H1 (cell line): Measurements from ENCODE around the gene LRPAP1. TPM values are rescaled to one million over a fixed set of nuclear protein-coding genes. Genes with fewer than 3 reads are reported as not detected.
"Not testable (repeated sequence)": the region's sequence is repeated elsewhere in the genome, so short reads cannot be mapped to it uniquely, and the experiment has no call there.

Experiments used
- CTCF ChIA-PET: fragments of 300-600 bp; sonication (Branson Sonifier 250); formaldehyde crosslinking; loops from one replicate; lab custom pipeline; 2021; ENCODE audit not compliant: partially characterized antibody; lab: Charles Lee
- POLR2A ChIA-PET: fragments of 300-600 bp; sonication (Branson Sonifier 250); formaldehyde crosslinking; loops from one replicate; lab custom pipeline; 2021; ENCODE audit warnings: inconsistent platforms; ENCODE audit not compliant: partially characterized antibody; lab: Charles Lee
- DNase-seq, 2 experiments: peaks; one replicate each; pipeline versions ENCODE4 v3.0.0 to v3.0.0-alpha.2; 2010 to 2022; ENCODE audit warnings: low spot score in 2 of 2, low read depth in 1 of 2, mixed read lengths in 1 of 2
- FAIRE-seq: peaks from 2 replicates; lab custom pipeline; 2011; peaks lifted over from hg19 to GRCh38; lab: Jason Lieb, UNC
- H2AFZ ChIP-seq: 2 replicates; pipeline ENCODE4 v1.8.1; 2012; ENCODE audit warnings: low read length, inconsistent platforms
- H2AK5ac ChIP-seq: 2 replicates; pipeline ENCODE4 v1.6.1; 2013; ENCODE audit warnings: low read depth, low read length
- H2BK120ac ChIP-seq: replicated peaks from 2 replicates; pipeline ENCODE3; 2013; ENCODE audit warnings: low read depth, low read length, inconsistent platforms
- H2BK12ac ChIP-seq: 2 replicates; pipeline ENCODE4 v1.6.1; 2013; ENCODE audit warnings: low read depth, low read length
- H2BK15ac ChIP-seq: 2 replicates; pipeline ENCODE4 v1.6.1; 2013; ENCODE audit warnings: low read length
- H2BK20ac ChIP-seq: 2 replicates; pipeline ENCODE4 v1.6.1; 2013; ENCODE audit warnings: low read length
- H2BK5ac ChIP-seq: 2 replicates; pipeline ENCODE4 v1.6.1; 2013; ENCODE audit warnings: low read depth, low read length
- H3K14ac ChIP-seq: 2 replicates; pipeline ENCODE4 v1.6.1; 2013; ENCODE audit warnings: inconsistent platforms; ENCODE audit not compliant: insufficient read length
- H3K18ac ChIP-seq: 2 replicates; pipeline ENCODE4 v1.6.1; 2013; ENCODE audit warnings: low read length; ENCODE audit errors: extremely low read depth
- H3K23ac ChIP-seq: 2 replicates; pipeline ENCODE4 v1.6.1; 2013; ENCODE audit warnings: inconsistent platforms; ENCODE audit not compliant: insufficient read length
- H3K23me2 ChIP-seq: 2 replicates; pipeline ENCODE4 v1.6.1; 2013; ENCODE audit warnings: low read depth, low read length
- H3K27ac ChIP-seq: 2 replicates; pipeline ENCODE4 v1.6.1; 2011; ENCODE audit warnings: low read depth, low read length, inconsistent platforms
- H3K27me3 ChIP-seq, 4 experiments: replicated peaks in 1 of 4; 1 replicate in 1 of 4; 2 replicates in 3 of 4; pipeline versions ENCODE4 v1.6.1 to v1.8.1; 2011 to 2013; ENCODE audit warnings: low read length in 3 of 4, mild to moderate bottlenecking in 3 of 4, inconsistent platforms in 2 of 4, mixed read lengths in 2 of 4, moderate library complexity in 1 of 4; ENCODE audit not compliant: control insufficient read depth in 3 of 4, insufficient read depth in 3 of 4; ENCODE audit errors: extremely low read depth in 1 of 4
- H3K36me3 ChIP-seq, 4 experiments: 2 replicates each; pipeline versions ENCODE4 v1.6.1 to v1.8.1; 2011 to 2013; ENCODE audit warnings: mild to moderate bottlenecking in 4 of 4, low read length in 3 of 4, moderate library complexity in 2 of 4, control low read depth in 1 of 4, inconsistent platforms in 1 of 4; ENCODE audit not compliant: insufficient read depth in 4 of 4, control insufficient read depth in 2 of 4
- H3K4ac ChIP-seq: replicated peaks from 2 replicates; pipeline ENCODE3; 2013; ENCODE audit warnings: low read length, low read depth, mixed read lengths, inconsistent platforms; ENCODE audit not compliant: insufficient read length
- H3K4me1 ChIP-seq, 4 experiments: replicated peaks in 1 of 4; 1 replicate in 1 of 4; 2 replicates in 3 of 4; pipeline versions ENCODE4 v1.6.1 to v1.8.1; 2011 to 2013; ENCODE audit warnings: low read length in 3 of 4, inconsistent platforms in 2 of 4, mixed read lengths in 1 of 4; ENCODE audit not compliant: insufficient read depth in 4 of 4, control insufficient read depth in 3 of 4
- H3K4me2 ChIP-seq, 2 experiments: 2 replicates each; pipeline versions ENCODE4 v1.6.1 to v1.8.1; 2011 to 2013; ENCODE audit warnings: low read depth in 2 of 2, low read length in 2 of 2, control low read depth in 1 of 2, inconsistent platforms in 1 of 2, mild to moderate bottlenecking in 1 of 2; ENCODE audit not compliant: insufficient read depth in 1 of 2
- H3K4me3 ChIP-seq, 4 experiments: fragments of 200-600, 300-600 bp in 1 of 4; sonication (generic), shearing (Covaris generic), sonication (Bioruptor Twin) in 1 of 4; 2 replicates each; pipeline versions ENCODE4 v1.5.1 to v1.8.1; 2011 to 2016; ENCODE audit warnings: low read length in 4 of 4, low read depth in 3 of 4, control low read depth in 2 of 4, inconsistent platforms in 2 of 4, mild to moderate bottlenecking in 2 of 4, mixed read lengths in 1 of 4, moderate library complexity in 1 of 4; ENCODE audit not compliant: insufficient read depth in 2 of 4; ENCODE audit errors: extremely low read depth in 1 of 4
- H3K56ac ChIP-seq: replicated peaks from 2 replicates; pipeline ENCODE3; 2013; ENCODE audit warnings: low read depth, mild to moderate bottlenecking, mixed read lengths, low read length, inconsistent platforms; ENCODE audit not compliant: insufficient read length
- H3K79me1 ChIP-seq: 2 replicates; pipeline ENCODE4 v1.6.1; 2013; ENCODE audit warnings: low read depth, low read length, control low read depth
- H3K79me2 ChIP-seq, 2 experiments: 2 replicates each; pipeline versions ENCODE4 v1.6.1 to v1.8.1; 2012 to 2013; ENCODE audit warnings: low read length in 2 of 2, mild to moderate bottlenecking in 2 of 2, inconsistent platforms in 1 of 2; ENCODE audit not compliant: insufficient read depth in 2 of 2, control insufficient read depth in 1 of 2
- H3K9ac ChIP-seq, 4 experiments: replicated peaks in 1 of 4; 1 replicate in 1 of 4; 2 replicates in 3 of 4; pipeline versions ENCODE4 v1.6.1 to v1.8.1; 2011 to 2013; ENCODE audit warnings: low read depth in 3 of 4, low read length in 3 of 4, control low read depth in 2 of 4, mild to moderate bottlenecking in 2 of 4, moderate library complexity in 2 of 4, inconsistent platforms in 1 of 4; ENCODE audit errors: extremely low read depth in 1 of 4
- H3K9me3 ChIP-seq, 2 experiments: 2 replicates each; pipeline versions ENCODE4 v1.6.1 to v1.8.1; 2012 to 2013; ENCODE audit warnings: mild to moderate bottlenecking in 2 of 2, moderate library complexity in 2 of 2, control low read depth in 1 of 2, inconsistent platforms in 1 of 2, low read depth in 1 of 2, low read length in 1 of 2, mixed read lengths in 1 of 2; ENCODE audit not compliant: insufficient read depth in 2 of 2
- H4K20me1 ChIP-seq, 2 experiments: replicated peaks in 1 of 2; 2 replicates each; pipeline versions ENCODE3 to v1.8.1; 2011 to 2013; ENCODE audit warnings: inconsistent platforms in 2 of 2, low read length in 2 of 2, mild to moderate bottlenecking in 1 of 2; ENCODE audit not compliant: insufficient read depth in 2 of 2, control insufficient read depth in 1 of 2
- H4K5ac ChIP-seq: 2 replicates; pipeline ENCODE4 v1.6.1; 2013; ENCODE audit warnings: low read length, low read depth, mixed read lengths, inconsistent platforms; ENCODE audit not compliant: insufficient read length
- H4K8ac ChIP-seq: 2 replicates; pipeline ENCODE4 v1.8.0; 2013; ENCODE audit warnings: mild to moderate bottlenecking, moderate library complexity, low read length, inconsistent platforms; ENCODE audit not compliant: insufficient read depth; ENCODE audit errors: extremely low read depth
- H4K91ac ChIP-seq: replicated peaks from 2 replicates; pipeline ENCODE3; 2013; ENCODE audit warnings: low read length, mixed read lengths, inconsistent platforms; ENCODE audit not compliant: insufficient read length
- CBX5 ChIP-seq: fragments of 300-800, 300-1000 bp; sonication (generic); IDR thresholded peaks from 2 replicates; pipeline ENCODE4 v1.7.1; 2016; ENCODE audit warnings: antibody characterized with exemption, low read length, low read depth
- JUND ChIP-seq: IDR thresholded peaks from 2 replicates; pipeline ENCODE4 v1.6.1; 2011; ENCODE audit warnings: mild to moderate bottlenecking, improper control_type of control experiment, low read length
- WGBS, 2 experiments: shearing (Covaris generic) in 1 of 2; methylation state at CpG; one replicate each; pipeline versions ENCODE4 v1.1.6 to v1.1.7; 2013 to 2015; ENCODE audit warnings: low lambda C conversion rate in 2 of 2, mixed read lengths in 2 of 2, inconsistent platforms in 1 of 2, low coverage in 1 of 2, missing lambda C conversion rate in 1 of 2; ENCODE audit not compliant: insufficient replicate concordance in 2 of 2, insufficient coverage in 1 of 2, insufficient read length in 1 of 2; ENCODE audit errors: extremely low coverage in 1 of 2, missing lambda C conversion rate in 1 of 2; 5-methylcytosine and 5-hydroxymethylcytosine counted together
- polyA plus RNA-seq, 7 experiments: library from polyadenylated mRNA; depleted of rRNA in 3 of 7; stranded (reverse) in 5 of 7; unstranded in 2 of 7; fragments of >200 nt in 5 of 7; fragments of 200-250 nt in 2 of 7; gene quantifications; 1 replicate in 5 of 7; 2 replicates in 1 of 7; 4 replicates in 1 of 7; pipeline versions ENCODE4 v1.2.1 to v1.2.3, GENCODE V29; 2011 to 2013; ENCODE audit warnings: missing spikeins in 2 of 7, mixed read lengths in 2 of 7
- total RNA-seq: library from RNA; stranded (reverse); fragmentation: NEBNext Ultra II Directional; extraction: Animal tissue kit (Norgen Biotek cat#: 25700); gene quantifications from 2 replicates; pipeline ENCODE4 v1.2.1, GENCODE V29; 2021
- TF ChIP-seq, protein P1 (sequence below): IDR thresholded peaks from 2 replicates; pipeline ENCODE4 v1.6.1; 2011; ENCODE audit warnings: low read length, improper control_type of control experiment

Gene LRPAP1
- total and polyA plus RNA-seq, 2 of the 8 experiments (the other 6 are each of a cell fraction or from before 2014, with no cell fraction given), result 31.1 to 101 TPM

DNA sequence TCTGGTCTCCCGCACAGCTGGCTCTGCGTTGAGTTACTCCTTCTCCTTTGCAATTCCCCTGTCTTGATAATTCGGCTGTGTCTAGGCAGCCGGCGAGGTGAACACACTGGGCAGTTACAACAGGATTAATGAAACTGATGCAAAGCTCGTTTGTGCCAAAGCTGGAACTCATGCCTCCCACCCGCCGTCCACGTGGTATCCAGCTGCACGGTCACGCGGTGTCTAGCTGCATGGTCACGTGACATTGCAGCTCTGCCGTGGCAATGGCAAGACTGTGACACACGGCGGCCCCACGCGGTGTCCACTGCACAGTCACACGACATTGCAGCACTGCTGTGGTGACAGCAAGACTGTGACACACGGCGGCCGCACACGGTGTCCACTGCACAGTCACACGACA is 31.2 kb upstream of the LRPAP1 start (continued):
- TF ChIP-seq, protein P1, sequence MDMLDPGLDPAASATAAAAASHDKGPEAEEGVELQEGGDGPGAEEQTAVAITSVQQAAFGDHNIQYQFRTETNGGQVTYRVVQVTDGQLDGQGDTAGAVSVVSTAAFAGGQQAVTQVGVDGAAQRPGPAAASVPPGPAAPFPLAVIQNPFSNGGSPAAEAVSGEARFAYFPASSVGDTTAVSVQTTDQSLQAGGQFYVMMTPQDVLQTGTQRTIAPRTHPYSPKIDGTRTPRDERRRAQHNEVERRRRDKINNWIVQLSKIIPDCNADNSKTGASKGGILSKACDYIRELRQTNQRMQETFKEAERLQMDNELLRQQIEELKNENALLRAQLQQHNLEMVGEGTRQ, result no peak
- TF ChIP-seq CBX5 (no peak), JUND (no peak)

- H3K4me3 ChIP-seq, H3K4me1 ChIP-seq, H3K27ac ChIP-seq, H3K18ac ChIP-seq, H3K36me3 ChIP-seq, H3K79me2 ChIP-seq, H4K91ac ChIP-seq, H3K27me3 ChIP-seq, CTCF ChIA-PET, H3K23me2 ChIP-seq, H3K4me2 ChIP-seq, H4K8ac ChIP-seq, POLR2A ChIA-PET, H4K20me1 ChIP-seq, H2AFZ ChIP-seq, H2BK15ac ChIP-seq, FAIRE-seq, H3K9ac ChIP-seq, H3K56ac ChIP-seq, H2BK5ac ChIP-seq, H2BK120ac ChIP-seq, H3K79me1 ChIP-seq, H3K4ac ChIP-seq, H3K9me3 ChIP-seq, H3K14ac ChIP-seq, H2BK20ac ChIP-seq, H2BK12ac ChIP-seq, H4K5ac ChIP-seq, H2AK5ac ChIP-seq, DNase-seq, H3K23ac ChIP-seq: not testable (repeated sequence)
- 98% methylated on average over 6 of the region's 8 CpGs; no CpG with 5 or more reads in 1 of the 2 experiments for WGBS, 2 experiments
Measured at GRCh38 chr4:3562127-3562526, 29.9 kb upstream of the LRPAP1 start.
